Epithelial cell of prostate (primary cell): ENCODE measurements around the gene SMURF2.
A peak's percentile ranks its signal among the peaks of the same experiment; 100 is the strongest.
"Not testable (repeated sequence)": the region's sequence is repeated elsewhere in the genome, so short reads cannot be mapped to it uniquely, and the experiment has no call there.

Source experiments
- DNase-seq: peaks from one replicate; pipeline ENCODE4 v3.0.0-alpha.2; 2011; ENCODE audit warnings: low read depth, low spot score
- H3K27ac ChIP-seq: fragments of 450-650 bp; 2 replicates; pipeline ENCODE4 v1.5.1; 2017; ENCODE audit warnings: mild to moderate bottlenecking

SMURF2 gene

GRCh38 chr17:64661976-64662773, at the start of gene SMURF2:
Gene SMURF2, minus strand, starts transcription at chr17:64662307. Its CDS starts 427 bp downstream, at chr17:64661880.
- peak within 1 kb of the TSS; percentile 87 for H3K27ac ChIP-seq
- no peak for DNase-seq

DNA sequence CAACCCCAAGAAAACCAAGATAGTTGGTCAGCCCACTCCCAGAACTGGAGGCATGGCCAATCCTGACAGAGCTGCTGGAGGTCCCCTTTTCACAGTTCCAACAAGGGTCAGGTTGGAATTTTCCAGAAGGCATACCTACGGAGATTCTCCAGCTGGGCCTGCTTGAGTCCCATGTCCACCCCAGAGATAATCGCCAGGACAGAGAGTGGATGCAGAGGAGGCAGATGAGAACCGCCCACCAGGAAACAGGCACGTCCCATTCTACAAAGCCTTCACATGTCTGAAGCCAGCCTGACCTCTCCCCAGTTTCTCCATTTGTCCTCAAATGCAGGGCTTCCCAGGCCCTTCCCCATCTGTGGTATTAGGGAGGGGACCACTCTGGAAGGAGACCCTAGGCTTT, 47.4 kb upstream of the SMURF2 start:
- DNase-seq = no peak
- peak overlapping the region; percentile 95 for H3K27ac ChIP-seq

DNA sequence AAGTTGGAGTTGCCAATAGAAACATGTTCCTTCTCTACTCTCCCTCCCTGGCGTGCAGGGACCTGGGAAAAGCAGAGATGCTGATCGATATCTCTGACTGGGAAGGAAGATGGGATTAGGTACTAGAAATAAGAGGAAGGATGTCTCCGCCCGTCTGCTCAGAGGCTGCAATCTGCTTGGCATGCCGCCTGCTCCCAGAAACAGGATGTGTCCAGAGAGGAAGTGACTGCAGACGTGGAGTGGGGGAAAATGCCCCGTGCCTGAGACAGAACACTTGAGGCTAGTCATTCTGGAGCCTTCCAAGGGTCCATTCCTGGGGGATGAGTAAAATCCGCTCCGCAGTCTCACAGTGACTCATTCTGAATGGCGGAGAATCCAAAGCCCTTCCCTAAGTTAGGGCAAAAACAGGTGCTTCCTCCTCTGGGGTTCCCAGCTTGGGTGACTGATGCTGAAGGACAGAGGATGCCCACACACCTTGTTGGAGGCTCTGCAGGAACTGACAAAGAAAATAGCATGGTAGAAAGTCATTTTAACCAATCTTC, 45.0 kb upstream of the SMURF2 start:
- peak overlapping the region; percentile 95 for H3K27ac ChIP-seq
- peak; percentile 94 for DNase-seq

GRCh38 chr17:64706224-64707049, 44.3 kb upstream of the SMURF2 start:
- peak overlapping the region; percentile 95 for H3K27ac ChIP-seq
- peak; percentile 54 for DNase-seq

DNA sequence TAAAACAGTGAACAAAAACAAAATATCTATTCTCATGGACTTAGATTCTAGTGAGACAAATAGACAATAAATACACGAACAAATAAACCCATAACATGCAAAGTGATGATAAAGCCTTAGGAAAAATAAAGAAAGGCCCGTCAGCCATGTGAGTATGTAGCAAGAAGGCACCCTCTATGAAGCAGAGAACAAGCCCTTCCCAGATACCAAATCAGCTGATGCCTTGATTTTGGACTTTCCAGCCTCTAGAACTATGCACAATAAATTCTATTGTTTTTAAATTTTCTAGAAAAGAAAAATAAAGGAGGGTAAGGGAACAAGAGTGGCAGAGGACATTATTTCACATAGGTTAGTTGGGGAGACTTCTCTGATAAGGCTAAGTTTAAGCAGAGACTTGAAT, 40.7 kb upstream of the SMURF2 start:
- DNase-seq = no peak
- no peak overlapping the region for H3K27ac ChIP-seq

DNA sequence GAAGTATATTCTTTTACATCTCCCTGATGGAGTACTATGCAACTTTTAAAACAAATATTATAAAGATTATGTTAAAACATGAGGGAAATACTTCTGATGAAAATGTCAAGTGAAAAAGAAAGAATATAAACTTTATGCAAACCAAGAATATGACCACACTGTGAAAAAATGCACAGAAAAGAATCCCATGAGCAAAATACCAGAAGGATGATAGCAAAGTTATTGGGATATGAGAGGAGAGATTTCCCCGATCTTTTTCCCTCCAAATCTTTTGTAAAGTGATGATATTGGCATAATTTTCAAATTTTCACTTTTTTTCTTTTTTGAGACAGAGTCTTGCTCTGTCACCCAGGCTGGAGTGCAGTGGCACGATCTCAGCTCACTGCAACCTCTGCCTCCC, 36.6 kb upstream of the SMURF2 start:
- no peak for DNase-seq

DNA sequence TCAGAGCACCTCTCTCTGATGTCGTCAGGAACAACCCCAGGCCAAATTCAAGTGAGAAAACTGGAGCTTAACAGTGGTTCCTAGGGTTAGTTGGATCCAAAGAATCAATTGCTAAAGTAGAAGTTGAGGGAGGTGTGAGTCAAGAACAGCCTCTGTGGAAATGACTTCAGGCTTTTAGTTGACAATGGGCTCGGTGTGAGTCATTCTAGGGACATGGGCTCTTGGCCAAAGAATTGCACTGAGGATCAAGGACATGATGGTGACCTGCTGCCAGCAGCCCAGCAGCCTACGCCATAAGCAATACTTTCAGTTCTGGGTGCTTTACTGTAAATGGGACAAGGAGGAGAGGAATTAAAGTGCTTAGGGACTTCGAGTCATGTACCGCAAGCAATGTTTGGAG, 32.1 kb upstream of the SMURF2 start:
- peak overlapping the region; percentile 38 for H3K27ac ChIP-seq

More for the DNA sequence above, 36.6 kb upstream of the SMURF2 start:
- H3K27ac ChIP-seq = no peak overlapping the region

DNA sequence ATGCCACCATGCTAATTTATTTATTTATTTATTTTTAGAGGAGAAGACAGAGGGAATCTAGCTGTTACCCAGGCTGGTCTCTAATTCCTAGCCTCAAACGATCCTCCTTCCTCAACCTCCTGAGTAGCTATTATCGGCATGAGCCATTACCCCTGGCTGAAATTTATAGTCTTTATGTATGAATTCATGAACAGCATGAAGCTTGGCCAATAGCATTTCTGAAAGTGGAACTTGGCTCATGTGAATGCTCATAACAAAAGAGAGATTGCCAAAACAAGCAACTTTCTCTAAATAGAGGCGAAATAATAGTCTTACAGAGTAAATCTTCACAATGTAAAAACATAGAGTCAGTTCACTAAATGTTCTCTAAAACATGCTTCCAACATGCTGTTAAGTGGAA, 30.1 kb upstream of the SMURF2 start:
- no peak for DNase-seq
- H3K27ac ChIP-seq = no peak overlapping the region

More for the DNA sequence above, 32.1 kb upstream of the SMURF2 start:
- no peak for DNase-seq

DNA sequence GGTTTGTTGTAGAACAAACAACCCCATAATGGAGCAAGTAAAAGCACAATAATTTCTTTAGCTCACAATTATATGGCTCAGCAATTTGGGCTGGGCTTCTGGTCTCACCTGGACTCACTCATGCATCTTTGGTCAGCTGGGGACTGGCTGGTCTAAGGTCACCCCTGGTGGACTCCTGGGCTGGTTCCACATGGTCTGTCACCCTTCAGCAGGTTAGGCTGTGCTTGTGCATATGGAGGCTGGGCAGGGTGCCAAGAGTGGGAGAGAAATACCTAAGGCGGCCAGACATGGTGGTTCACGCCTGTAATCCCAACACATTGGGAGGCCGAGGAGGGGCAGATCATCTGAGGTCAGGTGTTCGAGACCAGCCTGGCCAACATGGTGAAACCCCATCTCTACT, 27.0 kb upstream of the SMURF2 start:
- no peak overlapping the region for H3K27ac ChIP-seq
- DNase-seq = no peak

- no peak for DNase-seq
- H3K27ac ChIP-seq = peak overlapping the region; percentile 51
Measured at GRCh38 chr17:64688481-64688880, 26.4 kb upstream of the SMURF2 start.

DNA sequence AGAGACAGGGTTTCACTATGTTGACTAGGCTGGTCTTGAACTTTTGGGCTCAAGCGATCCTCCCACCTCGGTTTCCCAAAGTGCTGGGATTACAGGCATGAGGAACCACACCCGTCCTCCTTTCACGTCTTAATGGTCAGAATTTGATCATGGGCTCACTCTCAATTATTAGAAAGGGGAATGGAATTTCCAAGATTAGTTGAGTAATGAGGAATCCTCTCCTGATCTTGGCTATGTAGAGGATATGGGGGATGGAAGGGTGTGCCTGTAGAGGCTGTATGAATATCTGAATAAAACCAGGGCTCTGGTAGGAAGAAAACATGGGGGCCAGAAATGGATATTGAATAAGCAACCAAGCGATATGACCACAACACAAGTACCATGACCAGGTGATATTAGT, 25.9 kb upstream of the SMURF2 start:
- H3K27ac ChIP-seq = peak overlapping the region; percentile 51

DNA sequence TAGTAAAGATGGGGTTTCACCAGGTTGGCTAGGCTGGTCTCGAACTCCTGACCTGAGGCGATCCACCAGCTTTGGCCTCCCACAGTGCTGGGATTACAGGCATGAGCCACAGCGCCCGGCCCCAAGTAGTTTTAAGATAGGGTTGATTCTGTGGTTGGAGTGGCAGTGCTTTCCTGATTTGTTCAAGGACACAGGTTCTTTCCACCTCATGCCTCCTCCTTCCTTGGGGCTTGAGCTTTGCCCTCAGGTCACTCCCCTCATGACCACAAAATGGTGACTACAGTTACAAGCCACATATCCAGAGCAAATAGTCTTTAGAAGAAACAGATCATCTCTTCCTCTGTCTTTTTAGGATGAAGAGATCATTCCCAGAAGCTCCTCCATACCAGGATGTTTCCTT, 25.3 kb upstream of the SMURF2 start:
- H3K27ac ChIP-seq = peak overlapping the region; percentile 51
- DNase-seq = no peak

More for the DNA sequence above, 25.9 kb upstream of the SMURF2 start:
- DNase-seq = no peak

GRCh38 chr17:64686705-64687104, 24.6 kb upstream of the SMURF2 start:
- no peak for DNase-seq
- no peak overlapping the region for H3K27ac ChIP-seq

- H3K27ac ChIP-seq = no peak overlapping the region
Measured at GRCh38 chr17:64685705-64686104, 23.6 kb upstream of the SMURF2 start.

GRCh38 chr17:64683796-64684195, 21.7 kb upstream of the SMURF2 start:
- H3K27ac ChIP-seq = no peak overlapping the region
- no peak for DNase-seq

More at GRCh38 chr17:64685705-64686104, 23.6 kb upstream of the SMURF2 start:
- DNase-seq = no peak

DNA sequence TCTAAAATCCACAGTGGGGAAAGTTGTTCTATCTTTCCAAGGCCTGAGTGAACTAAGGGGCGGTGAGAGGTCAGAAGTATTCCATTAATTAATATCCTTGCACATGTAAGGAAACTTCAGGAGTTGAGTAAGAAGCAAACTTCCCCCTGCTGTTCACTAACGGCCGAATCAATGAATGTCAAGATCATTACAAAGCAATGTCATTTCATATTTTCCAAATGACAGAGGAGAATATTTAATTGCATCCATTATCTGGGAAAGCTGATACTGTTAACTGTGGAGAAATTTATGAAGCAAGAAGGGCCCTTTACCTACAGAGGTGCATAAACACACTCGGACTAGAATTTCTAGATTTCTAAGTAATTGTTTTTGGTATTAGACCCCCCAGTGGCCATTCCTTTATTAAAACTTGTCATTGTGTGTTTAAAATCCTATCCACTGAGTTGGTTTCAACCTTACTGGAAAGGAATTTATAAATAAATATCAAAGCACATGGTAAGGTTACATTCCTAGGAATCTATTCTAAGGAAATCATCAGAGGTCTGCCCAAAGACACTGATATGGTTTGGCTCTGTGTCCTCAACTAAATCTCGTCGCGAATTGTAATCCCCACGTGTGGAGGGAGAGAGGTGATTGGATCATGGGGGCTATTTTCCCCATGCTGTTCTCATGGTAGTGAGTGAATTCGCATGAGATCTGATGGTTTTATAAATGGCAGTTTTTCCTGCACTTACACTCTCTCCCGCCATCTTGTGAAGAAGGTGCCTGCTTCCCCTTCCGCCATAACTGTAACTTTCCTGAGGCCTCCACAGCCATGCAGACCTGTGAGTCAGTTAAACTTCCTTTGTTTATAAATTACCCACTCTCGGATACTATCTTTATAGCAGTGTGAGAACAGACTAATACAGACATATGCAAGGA, 20.4 kb upstream of the SMURF2 start:
- peak overlapping the region; percentile 97 for H3K27ac ChIP-seq

DNA sequence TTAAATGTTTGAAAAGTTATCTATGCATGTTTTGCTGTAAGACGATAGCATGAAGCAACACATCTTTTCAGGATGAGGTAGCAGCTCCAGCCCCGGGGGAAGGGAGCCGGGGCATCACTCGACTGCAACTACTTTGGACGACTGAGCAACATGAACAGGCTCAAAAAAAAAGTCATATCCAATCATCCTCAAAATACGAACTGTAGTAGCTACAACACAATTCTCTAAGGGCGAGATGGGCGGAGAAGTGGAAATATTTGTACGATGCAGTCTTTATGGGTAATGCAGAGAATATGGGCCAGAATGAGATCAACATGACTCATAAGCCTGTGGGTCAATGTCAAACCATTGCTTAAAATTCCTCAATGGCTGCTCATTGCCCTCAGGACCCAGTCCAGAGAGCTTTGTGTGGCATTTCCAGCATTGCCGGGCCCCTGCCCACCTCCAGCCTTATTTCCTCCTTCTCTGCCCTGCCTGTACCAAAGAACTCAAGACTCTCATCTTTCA, 17.7 kb upstream of the SMURF2 start:
- DNase-seq = peak; percentile 79
- peak overlapping the region; percentile 97 for H3K27ac ChIP-seq

More for the DNA sequence above, 20.4 kb upstream of the SMURF2 start:
- no peak for DNase-seq

- no peak for DNase-seq
- no peak overlapping the region for H3K27ac ChIP-seq
Measured at GRCh38 chr17:64676763-64677162, 14.7 kb upstream of the SMURF2 start.

GRCh38 chr17:64670843-64671590, 8.9 kb upstream of the SMURF2 start:
- DNase-seq = not testable (repeated sequence)
- H3K27ac ChIP-seq = peak overlapping the region; percentile 64
